CD4-positive, alpha-beta T cell treated with Interleukin-15 for 4 hours (primary cell): ENCODE results near the gene PNPLA8.

ENCODE experiments used
- DNase-seq: peaks from one replicate; pipeline ENCODE4 v3.0.0-alpha.2; 2020; ENCODE audit warnings: low spot score

PNPLA8 gene

GRCh38 chr7:108441392-108441955 lies 84.5 kb downstream of the PNPLA8 start:
- DNase-seq = no peak

- DNase-seq = no peak
Measured at GRCh38 chr7:108440613-108441012, 85.3 kb downstream of the PNPLA8 start.

GRCh38 chr7:108436906-108437305 lies 89.0 kb downstream of the PNPLA8 start:
- no peak for DNase-seq

GRCh38 chr7:108434010-108434409 lies 91.9 kb downstream of the PNPLA8 start:
- DNase-seq = no peak

- DNase-seq = no peak
Measured at GRCh38 chr7:108431099-108431498, 94.8 kb downstream of the PNPLA8 start.

GRCh38 chr7:108430664-108431063 lies 95.3 kb downstream of the PNPLA8 start:
- DNase-seq = no peak

- no peak for DNase-seq
Measured at GRCh38 chr7:108427766-108428165, 98.2 kb downstream of the PNPLA8 start.

- DNase-seq = no peak
Measured at GRCh38 chr7:108425714-108426275, 100.1 kb downstream of the PNPLA8 start.

- DNase-seq = no peak
Measured at GRCh38 chr7:108424013-108424412, 101.9 kb downstream of the PNPLA8 start.

GRCh38 chr7:108423089-108423989 lies 102.6 kb downstream of the PNPLA8 start:
- DNase-seq = no peak

- no peak for DNase-seq
Measured at GRCh38 chr7:108421720-108422331, 104.1 kb downstream of the PNPLA8 start.
